GM08714 (cell line): ENCODE measurements around the gene OR10H1.
A peak's percentile ranks its signal among the peaks of the same experiment; 100 is the strongest.
"Not testable (repeated sequence)": the region's sequence is repeated elsewhere in the genome, so short reads cannot be mapped to it uniquely, and the experiment has no call there.

Experiments used
- H3K4me3 ChIP-seq: fragments of 200-500 bp; sonication (Bioruptor generic); 2 replicates; pipeline ENCODE4 v1.5.1; 2014; ENCODE audit warnings: mild to moderate bottlenecking, low read length, inconsistent platforms
- ZNF274 ChIP-seq: IDR thresholded peaks from 2 replicates; pipeline ENCODE4 v1.6.1; 2012; ENCODE audit warnings: mild to moderate bottlenecking, low read depth, low read length

The OR10H1 gene

GRCh38 chr19:15836330-15837220 lies 21.1 kb upstream of the OR10H1 start:
- peak overlapping the region; percentile 80 for H3K4me3 ChIP-seq
- no peak for TF ChIP-seq ZNF274

GRCh38 chr19:15835565-15836329 lies 20.3 kb upstream of the OR10H1 start:
- H3K4me3 ChIP-seq: peak overlapping the region; percentile 80

- H3K4me3 ChIP-seq: not testable (repeated sequence)
Measured at GRCh38 chr19:15834232-15834631, 18.8 kb upstream of the OR10H1 start.

- no peak overlapping the region for H3K4me3 ChIP-seq
- no peak for TF ChIP-seq ZNF274
Measured at GRCh38 chr19:15831626-15832025, 16.2 kb upstream of the OR10H1 start.

GRCh38 chr19:15829786-15830185 lies 14.3 kb upstream of the OR10H1 start:
- no peak for TF ChIP-seq ZNF274
- H3K4me3 ChIP-seq: no peak overlapping the region

- H3K4me3 ChIP-seq: no peak overlapping the region
- TF ChIP-seq ZNF274: no peak
Measured at GRCh38 chr19:15829306-15829698, 13.8 kb upstream of the OR10H1 start.

- H3K4me3 ChIP-seq: not testable (repeated sequence)
Measured at GRCh38 chr19:15828611-15829305, 13.3 kb upstream of the OR10H1 start.

GRCh38 chr19:15828121-15828610 lies 12.7 kb upstream of the OR10H1 start:
- TF ChIP-seq ZNF274: no peak

GRCh38 chr19:15825753-15826152 lies 10.3 kb upstream of the OR10H1 start:
- no peak overlapping the region for H3K4me3 ChIP-seq
- no peak for TF ChIP-seq ZNF274

More at GRCh38 chr19:15828121-15828610, 12.7 kb upstream of the OR10H1 start:
- H3K4me3 ChIP-seq: no peak overlapping the region

GRCh38 chr19:15820646-15821045 lies 5.2 kb upstream of the OR10H1 start:
- no peak overlapping the region for H3K4me3 ChIP-seq
- TF ChIP-seq ZNF274: no peak

- TF ChIP-seq ZNF274: no peak
- no peak overlapping the region for H3K4me3 ChIP-seq
Measured at GRCh38 chr19:15813916-15814315, 1.5 kb downstream of the OR10H1 start.

GRCh38 chr19:15812060-15812722 lies 3.3 kb downstream of the OR10H1 start:
- no peak overlapping the region for H3K4me3 ChIP-seq
- no peak for TF ChIP-seq ZNF274

GRCh38 chr19:15811476-15811875 lies 4.0 kb downstream of the OR10H1 start:
- H3K4me3 ChIP-seq: no peak overlapping the region
- TF ChIP-seq ZNF274: no peak

GRCh38 chr19:15810335-15810734 lies 5.1 kb downstream of the OR10H1 start:
- TF ChIP-seq ZNF274: no peak
- H3K4me3 ChIP-seq: no peak overlapping the region

GRCh38 chr19:15794279-15794678 lies 21.2 kb downstream of the OR10H1 start:
- H3K4me3 ChIP-seq: not testable (repeated sequence)
